PC-3 (cell line): Measurements from ENCODE around the gene GHRHR. TPM values are rescaled to one million over a fixed set of nuclear protein-coding genes. Genes with fewer than 3 reads are reported as not detected.
A peak's percentile ranks its signal among the peaks of the same experiment; 100 is the strongest.

Experiments
- ATAC-seq: fragments of 200-7000 bp; cut with Tn5 transposase; 2 replicates; pipeline ENCODE4 v1.9.1; 2020; ENCODE audit warnings: mild to moderate bottlenecking, moderate library complexity
- BruUV-seq: library from RNA; stranded (reverse); fragments of 400-500 nt; replicated peaks from 2 replicates; lab custom pipeline; 2021; lab: Mats Ljungman, UMichigan
- CTCF ChIA-PET: fragments of 300-600 bp; sonication (Branson Sonifier 250); formaldehyde crosslinking; loops from one replicate; lab custom pipeline; 2022; ENCODE audit warnings: antibody characterized with exemption; lab: Charles Lee
- POLR2A ChIA-PET: fragments of 300-600 bp; sonication (Branson Sonifier 250); formaldehyde crosslinking; loops from one replicate; lab custom pipeline; 2022; ENCODE audit warnings: antibody characterized with exemption; ENCODE audit not compliant: unreplicated experiment; lab: Charles Lee
- DNase-seq: peaks from one replicate; pipeline ENCODE4 v3.0.0-alpha.2; 2015
- H2AFZ ChIP-seq: fragments of 300-600 bp; sonication (generic); 2 replicates; pipeline ENCODE4 v1.6.0; 2016; ENCODE audit warnings: antibody characterized with exemption, low read length
- H3F3A ChIP-seq: fragments of 300-600 bp; sonication (generic); one replicate; pipeline ENCODE4 v1.6.0; 2017; ENCODE audit warnings: antibody characterized with exemption, low read length, control low read depth, mild to moderate bottlenecking; ENCODE audit not compliant: unreplicated experiment
- H3K27ac ChIP-seq: fragments of 300-600 bp; sonication (generic); 2 replicates; pipeline ENCODE4 v1.5.1; 2016; ENCODE audit warnings: mild to moderate bottlenecking, low read length
- H3K27me3 ChIP-seq: fragments of 300-600 bp; sonication (generic); 2 replicates; pipeline ENCODE4 v1.6.1; 2016; ENCODE audit warnings: low read length, mixed read lengths
- H3K36me3 ChIP-seq: fragments of 300-600 bp; sonication (generic); 2 replicates; pipeline ENCODE4 v1.6.1; 2016; ENCODE audit warnings: low read depth, mixed run types, low read length, mixed read lengths
- H3K4me1 ChIP-seq: fragments of 300-600 bp; sonication (generic); 2 replicates; pipeline ENCODE4 v1.5.1; 2016; ENCODE audit warnings: low read length; ENCODE audit not compliant: insufficient read depth
- H3K4me2 ChIP-seq: fragments of 300-600 bp; sonication (generic); 2 replicates; pipeline ENCODE4 v1.6.0; 2016; ENCODE audit warnings: low read length
- H3K4me3 ChIP-seq: fragments of 300-600 bp; sonication (generic); 2 replicates; pipeline ENCODE4 v1.5.1; 2016; ENCODE audit warnings: mild to moderate bottlenecking, low read length, mixed read lengths
- H3K79me2 ChIP-seq: fragments of 300-600 bp; sonication (generic); 2 replicates; pipeline ENCODE4 v1.6.1; 2017; ENCODE audit warnings: low read length, mixed read lengths
- H3K9ac ChIP-seq: fragments of 300-600 bp; sonication (generic); 2 replicates; pipeline ENCODE4 v1.6.0; 2016; ENCODE audit warnings: mild to moderate bottlenecking, low read length
- H3K9me2 ChIP-seq: fragments of 300-600 bp; sonication (generic); replicated peaks from 2 replicates; pipeline ENCODE4 v1.6.1; 2016; ENCODE audit warnings: mixed run types, low read length, mixed read lengths
- H3K9me3 ChIP-seq: fragments of 300-600 bp; sonication (generic); 2 replicates; pipeline ENCODE4 v1.6.1; 2016; ENCODE audit warnings: low read length, mixed read lengths
- H4K20me1 ChIP-seq: fragments of 300-600 bp; sonication (generic); 2 replicates; pipeline ENCODE4 v1.6.1; 2016; ENCODE audit warnings: low read length, mixed read lengths
- CTCF ChIP-seq: fragments of 300-600 bp; sonication (generic); conservative IDR thresholded peaks from 2 replicates; pipeline ENCODE4 v1.5.1; 2017; ENCODE audit warnings: antibody characterized with exemption, low read depth, mild to moderate bottlenecking, low read length
- EZH2 ChIP-seq: fragments of 300-600 bp; sonication (generic); IDR thresholded peaks from one replicate; pipeline ENCODE4 v1.6.1; 2017; ENCODE audit warnings: antibody characterized with exemption, mild to moderate bottlenecking, low read length; ENCODE audit not compliant: unreplicated experiment
- EZH2phosphoT487 ChIP-seq: fragments of 300-600 bp; sonication (generic); IDR thresholded peaks from 2 replicates; pipeline ENCODE4 v1.6.1; 2018; ENCODE audit warnings: mild to moderate bottlenecking, antibody characterized with exemption, low read length, borderline replicate concordance
- intact Hi-C: fragments of 100-400 bp; cut with micrococcal nuclease; formaldehyde crosslinking; loops from 2 replicates; pipeline ENCODE4 v1.9.0; 2023
- total RNA-seq: library from RNA; depleted of rRNA; stranded (reverse); fragments of >200 nt; gene quantifications from 2 replicates; pipeline ENCODE4 v1.2.3, GENCODE V29; 2014

GHRHR gene
- total RNA-seq, 1 experiment from 2014 or later = not detected

GRCh38 chr7:30921540-30922401 is 42.0 kb upstream of the GHRHR start:
- Histone ChIP-seq H4K20me1 (no peaks in the 10 kb centered on the region), H3K9ac (no peak overlapping the region), H2AFZ (peak overlapping the region; percentile 48), H3K4me3 (no peak overlapping the region), H3K9me3 (no peaks in the 10 kb centered on the region), H3K4me2 (peak overlapping the region; percentile 0; the same call in 1 of the 2 replicates), H3F3A (no peaks in the 10 kb centered on the region), H3K27ac (no peak overlapping the region), H3K79me2 (no peaks in the 10 kb centered on the region), H3K9me2 (no peaks in the 10 kb centered on the region), H3K36me3 (no peaks in the 10 kb centered on the region), H3K4me1 (peaks cover 22% of the 10 kb centered on the region), H3K27me3 (no peaks in the 10 kb centered on the region)
- intact Hi-C loops = no loop called here
- ATAC-seq (no peak), DNase-seq (no peak)
- CTCF ChIA-PET = no interaction called here
- BruUV-seq = no TSS peak
- POLR2A ChIA-PET = interaction anchor here (0.5 kb wide), 1 partner anchor 80 kb away, joined by 4 read pairs; no protein-coding TSS in a partner anchor
- no peak for TF ChIP-seq EZH2
- TF ChIP-seq EZH2phosphoT487 = no peak
- no peak for TF ChIP-seq CTCF

- POLR2A ChIA-PET = no interaction called here
- no peak overlapping the region for H3K4me3 ChIP-seq
- no peak overlapping the region for H3K9ac ChIP-seq
- H3K27me3 ChIP-seq = no peaks in the 10 kb centered on the region
- no peaks in the 10 kb centered on the region for H3K9me2 ChIP-seq
- TF ChIP-seq EZH2phosphoT487 (no peak), CTCF (no peak), EZH2 (no peak)
- H2AFZ ChIP-seq = no peak overlapping the region
- DNase-seq (no peak), ATAC-seq (no peak)
- no peaks in the 10 kb centered on the region for H3K36me3 ChIP-seq
- intact Hi-C loops = no loop called here
- BruUV-seq = no TSS peak
- H3K4me1 ChIP-seq = peaks cover 22% of the 10 kb centered on the region
- no peaks in the 10 kb centered on the region for H3F3A ChIP-seq
- no peaks in the 10 kb centered on the region for H3K79me2 ChIP-seq
- H3K9me3 ChIP-seq = no peaks in the 10 kb centered on the region
- no peak overlapping the region for H3K27ac ChIP-seq
- no peaks in the 10 kb centered on the region for H4K20me1 ChIP-seq
- no peak overlapping the region for H3K4me2 ChIP-seq
- CTCF ChIA-PET = no interaction called here
Measured at GRCh38 chr7:30922596-30922995, 41.2 kb upstream of the GHRHR start.
